GM12801 (cell line): Measurements from ENCODE around the gene SLK.

ENCODE experiments used
- TF ChIP-seq, protein P1 (sequence below): IDR thresholded peaks from one replicate; pipeline ENCODE4 v1.5.1; 2011; ENCODE audit warnings: control low read depth; ENCODE audit not compliant: insufficient read length; ENCODE audit errors: extremely low read depth

SLK gene

GRCh38 chr10:104069613-104070012 lies 102.7 kb downstream of the SLK start:
- TF ChIP-seq, protein P1, sequence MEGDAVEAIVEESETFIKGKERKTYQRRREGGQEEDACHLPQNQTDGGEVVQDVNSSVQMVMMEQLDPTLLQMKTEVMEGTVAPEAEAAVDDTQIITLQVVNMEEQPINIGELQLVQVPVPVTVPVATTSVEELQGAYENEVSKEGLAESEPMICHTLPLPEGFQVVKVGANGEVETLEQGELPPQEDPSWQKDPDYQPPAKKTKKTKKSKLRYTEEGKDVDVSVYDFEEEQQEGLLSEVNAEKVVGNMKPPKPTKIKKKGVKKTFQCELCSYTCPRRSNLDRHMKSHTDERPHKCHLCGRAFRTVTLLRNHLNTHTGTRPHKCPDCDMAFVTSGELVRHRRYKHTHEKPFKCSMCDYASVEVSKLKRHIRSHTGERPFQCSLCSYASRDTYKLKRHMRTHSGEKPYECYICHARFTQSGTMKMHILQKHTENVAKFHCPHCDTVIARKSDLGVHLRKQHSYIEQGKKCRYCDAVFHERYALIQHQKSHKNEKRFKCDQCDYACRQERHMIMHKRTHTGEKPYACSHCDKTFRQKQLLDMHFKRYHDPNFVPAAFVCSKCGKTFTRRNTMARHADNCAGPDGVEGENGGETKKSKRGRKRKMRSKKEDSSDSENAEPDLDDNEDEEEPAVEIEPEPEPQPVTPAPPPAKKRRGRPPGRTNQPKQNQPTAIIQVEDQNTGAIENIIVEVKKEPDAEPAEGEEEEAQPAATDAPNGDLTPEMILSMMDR, result no peak

DNA sequence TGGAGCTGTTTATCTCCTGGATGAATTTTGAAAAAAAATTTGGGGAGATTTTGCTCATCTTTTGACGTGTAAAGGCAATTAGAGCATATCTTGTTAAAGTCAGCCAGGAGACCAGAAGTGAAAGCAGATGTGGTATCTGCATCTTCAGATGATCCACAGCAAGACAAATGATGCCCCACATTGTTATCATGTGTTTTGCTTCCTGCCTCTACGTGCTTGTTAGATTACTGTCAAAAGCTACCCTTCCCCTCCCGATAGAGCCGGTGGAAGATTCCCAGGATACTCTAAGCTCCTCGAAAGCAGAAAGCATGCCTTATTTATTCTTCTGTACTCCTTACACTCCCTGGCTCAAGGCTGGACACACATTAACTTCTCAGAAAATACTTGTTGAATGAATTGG lies 105.8 kb downstream of the SLK start:
- TF ChIP-seq, protein P1, result no peak

- TF ChIP-seq, protein P1, result no peak
Measured at GRCh38 chr10:104074505-104074904, 107.6 kb downstream of the SLK start.

- TF ChIP-seq, protein P1, result no peak
Measured at GRCh38 chr10:104076743-104077160, 109.8 kb downstream of the SLK start.

DNA sequence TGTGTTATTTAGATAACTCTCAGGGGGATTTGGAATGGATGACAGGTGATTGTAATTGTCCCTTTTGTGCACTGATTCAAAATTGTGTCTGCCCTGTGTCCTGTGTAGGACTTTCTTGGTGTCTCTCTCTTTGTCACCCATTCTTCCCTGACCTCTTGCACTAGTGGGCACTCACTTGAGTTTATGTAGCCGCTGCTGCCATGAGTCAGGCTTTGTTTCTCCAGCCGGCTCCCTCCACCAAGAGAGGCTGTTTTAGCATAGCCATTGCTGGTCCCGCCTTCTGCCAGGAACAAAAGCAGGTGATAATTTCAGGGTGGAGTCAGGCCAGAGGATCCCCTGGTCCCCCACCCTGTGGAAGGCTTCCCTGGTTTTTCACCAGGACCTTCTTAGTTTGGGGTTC lies 110.3 kb downstream of the SLK start:
- TF ChIP-seq, protein P1, result no peak

- TF ChIP-seq, protein P1, result no peak
Measured at GRCh38 chr10:104077663-104078151, 110.8 kb downstream of the SLK start.
